COLO668 (cell line): Measurements from ENCODE around the gene MARCHF6.
"Not testable (repeated sequence)": the region's sequence is repeated elsewhere in the genome, so short reads cannot be mapped to it uniquely, and the experiment has no call there.

Experiments
- DNase-seq: peaks from one replicate; lab custom pipeline; 2025; ENCODE audit not compliant: unreplicated experiment; lab: John Stamatoyannopoulos, UW

MARCHF6 gene

GRCh38 chr5:10323588-10324488, 29.7 kb upstream of the MARCHF6 start:
- DNase-seq: no peak

GRCh38 chr5:10324518-10325370, 28.8 kb upstream of the MARCHF6 start:
- DNase-seq: no peak

GRCh38 chr5:10328323-10328722, 25.2 kb upstream of the MARCHF6 start:
- no peak for DNase-seq

GRCh38 chr5:10329446-10329819, 24.1 kb upstream of the MARCHF6 start:
- DNase-seq: no peak

- DNase-seq: no peak
Measured at GRCh38 chr5:10329820-10330481, 23.5 kb upstream of the MARCHF6 start.

- no peak for DNase-seq
Measured at GRCh38 chr5:10330511-10331230, 22.8 kb upstream of the MARCHF6 start.

GRCh38 chr5:10331341-10331796, 22.1 kb upstream of the MARCHF6 start:
- peak; percentile 83 for DNase-seq

GRCh38 chr5:10332301-10332700, 21.2 kb upstream of the MARCHF6 start:
- DNase-seq: no peak

- DNase-seq: peak; percentile 40
Measured at GRCh38 chr5:10333154-10334006, 20.1 kb upstream of the MARCHF6 start.

GRCh38 chr5:10334831-10335230, 18.7 kb upstream of the MARCHF6 start:
- DNase-seq: no peak

GRCh38 chr5:10335711-10336470, 17.6 kb upstream of the MARCHF6 start:
- no peak for DNase-seq

- no peak for DNase-seq
Measured at GRCh38 chr5:10337107-10337506, 16.4 kb upstream of the MARCHF6 start.

GRCh38 chr5:10337986-10338385, 15.5 kb upstream of the MARCHF6 start:
- no peak for DNase-seq

- DNase-seq: no peak
Measured at GRCh38 chr5:10338686-10339057, 14.8 kb upstream of the MARCHF6 start.

- DNase-seq: no peak
Measured at GRCh38 chr5:10339058-10339811, 14.3 kb upstream of the MARCHF6 start.

- DNase-seq: no peak
Measured at GRCh38 chr5:10339958-10340357, 13.5 kb upstream of the MARCHF6 start.

- no peak for DNase-seq
Measured at GRCh38 chr5:10343486-10343885, 10.0 kb upstream of the MARCHF6 start.

- DNase-seq: not testable (repeated sequence)
Measured at GRCh38 chr5:10344461-10345106, 8.9 kb upstream of the MARCHF6 start.
